HG03457 (cell line): ENCODE data around the gene AACS.
"Not testable (repeated sequence)": the region's sequence is repeated elsewhere in the genome, so short reads cannot be mapped to it uniquely, and the experiment has no call there.

Source experiments
- ATAC-seq: cut with Tn5 transposase; IDR thresholded peaks from one replicate; pipeline ENCODE4 v1.9.1; 2021; ENCODE audit warnings: moderate number of reproducible peaks; ENCODE audit not compliant: unreplicated experiment

AACS gene

GRCh38 chr12:125122668-125123067, 57.4 kb downstream of the AACS start:
- ATAC-seq = no peak

- no peak for ATAC-seq
Measured at GRCh38 chr12:125124320-125124966, 59.2 kb downstream of the AACS start.

GRCh38 chr12:125125271-125125670, 60.0 kb downstream of the AACS start:
- ATAC-seq = no peak

- no peak for ATAC-seq
Measured at GRCh38 chr12:125128439-125129178, 63.4 kb downstream of the AACS start.

- ATAC-seq = no peak
Measured at GRCh38 chr12:125129179-125129571, 63.9 kb downstream of the AACS start.

- no peak for ATAC-seq
Measured at GRCh38 chr12:125129591-125130255, 64.5 kb downstream of the AACS start.

GRCh38 chr12:125131958-125132357, 66.7 kb downstream of the AACS start:
- ATAC-seq = no peak

- ATAC-seq = no peak
Measured at GRCh38 chr12:125132698-125133400, 67.6 kb downstream of the AACS start.

GRCh38 chr12:125133616-125134015, 68.4 kb downstream of the AACS start:
- ATAC-seq = no peak

- ATAC-seq = no peak
Measured at GRCh38 chr12:125134576-125134975, 69.3 kb downstream of the AACS start.

- no peak for ATAC-seq
Measured at GRCh38 chr12:125135906-125136305, 70.7 kb downstream of the AACS start.

GRCh38 chr12:125136702-125137101, 71.5 kb downstream of the AACS start:
- no peak for ATAC-seq

- ATAC-seq = no peak
Measured at GRCh38 chr12:125137766-125138344, 72.6 kb downstream of the AACS start.

GRCh38 chr12:125140279-125141209, 75.3 kb downstream of the AACS start:
- ATAC-seq = no peak

- ATAC-seq = not testable (repeated sequence)
Measured at GRCh38 chr12:125141210-125141573, 76.0 kb downstream of the AACS start.

- no peak for ATAC-seq
Measured at GRCh38 chr12:125142601-125143000, 77.4 kb downstream of the AACS start.

- no peak for ATAC-seq
Measured at GRCh38 chr12:125143491-125143890, 78.3 kb downstream of the AACS start.

GRCh38 chr12:125145196-125145595, 80.0 kb downstream of the AACS start:
- ATAC-seq = no peak

- ATAC-seq = no peak
Measured at GRCh38 chr12:125148316-125148715, 83.1 kb downstream of the AACS start.
